H1 (cell line): ENCODE measurements around the gene NR4A2. TPM values are rescaled to one million over a fixed set of nuclear protein-coding genes. Genes with fewer than 3 reads are reported as not detected.

ENCODE experiments used
- CTCF ChIA-PET: fragments of 300-600 bp; sonication (Branson Sonifier 250); formaldehyde crosslinking; loops from one replicate; lab custom pipeline; 2021; ENCODE audit not compliant: partially characterized antibody; lab: Charles Lee
- POLR2A ChIA-PET: fragments of 300-600 bp; sonication (Branson Sonifier 250); formaldehyde crosslinking; loops from one replicate; lab custom pipeline; 2021; ENCODE audit warnings: inconsistent platforms; ENCODE audit not compliant: partially characterized antibody; lab: Charles Lee
- DNase-seq, 2 experiments: peaks; one replicate each; pipeline versions ENCODE4 v3.0.0 to v3.0.0-alpha.2; 2010 to 2022; ENCODE audit warnings: low spot score in 2 of 2, low read depth in 1 of 2, mixed read lengths in 1 of 2
- FAIRE-seq: peaks from 2 replicates; lab custom pipeline; 2011; peaks lifted over from hg19 to GRCh38; lab: Jason Lieb, UNC
- H2AFZ ChIP-seq: 2 replicates; pipeline ENCODE4 v1.8.1; 2012; ENCODE audit warnings: low read length, inconsistent platforms
- H2AK5ac ChIP-seq: 2 replicates; pipeline ENCODE4 v1.6.1; 2013; ENCODE audit warnings: low read depth, low read length
- H2BK120ac ChIP-seq: replicated peaks from 2 replicates; pipeline ENCODE3; 2013; ENCODE audit warnings: low read depth, low read length, inconsistent platforms
- H2BK12ac ChIP-seq: 2 replicates; pipeline ENCODE4 v1.6.1; 2013; ENCODE audit warnings: low read depth, low read length
- H2BK15ac ChIP-seq: 2 replicates; pipeline ENCODE4 v1.6.1; 2013; ENCODE audit warnings: low read length
- H2BK20ac ChIP-seq: 2 replicates; pipeline ENCODE4 v1.6.1; 2013; ENCODE audit warnings: low read length
- H2BK5ac ChIP-seq: 2 replicates; pipeline ENCODE4 v1.6.1; 2013; ENCODE audit warnings: low read depth, low read length
- H3K14ac ChIP-seq: 2 replicates; pipeline ENCODE4 v1.6.1; 2013; ENCODE audit warnings: inconsistent platforms; ENCODE audit not compliant: insufficient read length
- H3K18ac ChIP-seq: 2 replicates; pipeline ENCODE4 v1.6.1; 2013; ENCODE audit warnings: low read length; ENCODE audit errors: extremely low read depth
- H3K23ac ChIP-seq: 2 replicates; pipeline ENCODE4 v1.6.1; 2013; ENCODE audit warnings: inconsistent platforms; ENCODE audit not compliant: insufficient read length
- H3K23me2 ChIP-seq: 2 replicates; pipeline ENCODE4 v1.6.1; 2013; ENCODE audit warnings: low read depth, low read length
- H3K27ac ChIP-seq: 2 replicates; pipeline ENCODE4 v1.6.1; 2011; ENCODE audit warnings: low read depth, low read length, inconsistent platforms
- H3K27me3 ChIP-seq, 4 experiments: replicated peaks in 1 of 4; 1 replicate in 1 of 4; 2 replicates in 3 of 4; pipeline versions ENCODE4 v1.6.1 to v1.8.1; 2011 to 2013; ENCODE audit warnings: low read length in 3 of 4, mild to moderate bottlenecking in 3 of 4, inconsistent platforms in 2 of 4, mixed read lengths in 2 of 4, moderate library complexity in 1 of 4; ENCODE audit not compliant: control insufficient read depth in 3 of 4, insufficient read depth in 3 of 4; ENCODE audit errors: extremely low read depth in 1 of 4
- H3K36me3 ChIP-seq, 4 experiments: 2 replicates each; pipeline versions ENCODE4 v1.6.1 to v1.8.1; 2011 to 2013; ENCODE audit warnings: mild to moderate bottlenecking in 4 of 4, low read length in 3 of 4, moderate library complexity in 2 of 4, control low read depth in 1 of 4, inconsistent platforms in 1 of 4; ENCODE audit not compliant: insufficient read depth in 4 of 4, control insufficient read depth in 2 of 4
- H3K4ac ChIP-seq: replicated peaks from 2 replicates; pipeline ENCODE3; 2013; ENCODE audit warnings: low read length, low read depth, mixed read lengths, inconsistent platforms; ENCODE audit not compliant: insufficient read length
- H3K4me1 ChIP-seq, 4 experiments: replicated peaks in 1 of 4; 1 replicate in 1 of 4; 2 replicates in 3 of 4; pipeline versions ENCODE4 v1.6.1 to v1.8.1; 2011 to 2013; ENCODE audit warnings: low read length in 3 of 4, inconsistent platforms in 2 of 4, mixed read lengths in 1 of 4; ENCODE audit not compliant: insufficient read depth in 4 of 4, control insufficient read depth in 3 of 4
- H3K4me2 ChIP-seq, 2 experiments: 2 replicates each; pipeline versions ENCODE4 v1.6.1 to v1.8.1; 2011 to 2013; ENCODE audit warnings: low read depth in 2 of 2, low read length in 2 of 2, control low read depth in 1 of 2, inconsistent platforms in 1 of 2, mild to moderate bottlenecking in 1 of 2; ENCODE audit not compliant: insufficient read depth in 1 of 2
- H3K4me3 ChIP-seq, 4 experiments: fragments of 200-600, 300-600 bp in 1 of 4; sonication (generic), shearing (Covaris generic), sonication (Bioruptor Twin) in 1 of 4; 2 replicates each; pipeline versions ENCODE4 v1.5.1 to v1.8.1; 2011 to 2016; ENCODE audit warnings: low read length in 4 of 4, low read depth in 3 of 4, control low read depth in 2 of 4, inconsistent platforms in 2 of 4, mild to moderate bottlenecking in 2 of 4, mixed read lengths in 1 of 4, moderate library complexity in 1 of 4; ENCODE audit not compliant: insufficient read depth in 2 of 4; ENCODE audit errors: extremely low read depth in 1 of 4
- H3K56ac ChIP-seq: replicated peaks from 2 replicates; pipeline ENCODE3; 2013; ENCODE audit warnings: low read depth, mild to moderate bottlenecking, mixed read lengths, low read length, inconsistent platforms; ENCODE audit not compliant: insufficient read length
- H3K79me1 ChIP-seq: 2 replicates; pipeline ENCODE4 v1.6.1; 2013; ENCODE audit warnings: low read depth, low read length, control low read depth
- H3K79me2 ChIP-seq, 2 experiments: 2 replicates each; pipeline versions ENCODE4 v1.6.1 to v1.8.1; 2012 to 2013; ENCODE audit warnings: low read length in 2 of 2, mild to moderate bottlenecking in 2 of 2, inconsistent platforms in 1 of 2; ENCODE audit not compliant: insufficient read depth in 2 of 2, control insufficient read depth in 1 of 2
- H3K9ac ChIP-seq, 4 experiments: replicated peaks in 1 of 4; 1 replicate in 1 of 4; 2 replicates in 3 of 4; pipeline versions ENCODE4 v1.6.1 to v1.8.1; 2011 to 2013; ENCODE audit warnings: low read depth in 3 of 4, low read length in 3 of 4, control low read depth in 2 of 4, mild to moderate bottlenecking in 2 of 4, moderate library complexity in 2 of 4, inconsistent platforms in 1 of 4; ENCODE audit errors: extremely low read depth in 1 of 4
- H3K9me3 ChIP-seq, 2 experiments: 2 replicates each; pipeline versions ENCODE4 v1.6.1 to v1.8.1; 2012 to 2013; ENCODE audit warnings: mild to moderate bottlenecking in 2 of 2, moderate library complexity in 2 of 2, control low read depth in 1 of 2, inconsistent platforms in 1 of 2, low read depth in 1 of 2, low read length in 1 of 2, mixed read lengths in 1 of 2; ENCODE audit not compliant: insufficient read depth in 2 of 2
- H4K20me1 ChIP-seq, 2 experiments: replicated peaks in 1 of 2; 2 replicates each; pipeline versions ENCODE3 to v1.8.1; 2011 to 2013; ENCODE audit warnings: inconsistent platforms in 2 of 2, low read length in 2 of 2, mild to moderate bottlenecking in 1 of 2; ENCODE audit not compliant: insufficient read depth in 2 of 2, control insufficient read depth in 1 of 2
- H4K5ac ChIP-seq: 2 replicates; pipeline ENCODE4 v1.6.1; 2013; ENCODE audit warnings: low read length, low read depth, mixed read lengths, inconsistent platforms; ENCODE audit not compliant: insufficient read length
- H4K8ac ChIP-seq: 2 replicates; pipeline ENCODE4 v1.8.0; 2013; ENCODE audit warnings: mild to moderate bottlenecking, moderate library complexity, low read length, inconsistent platforms; ENCODE audit not compliant: insufficient read depth; ENCODE audit errors: extremely low read depth
- H4K91ac ChIP-seq: replicated peaks from 2 replicates; pipeline ENCODE3; 2013; ENCODE audit warnings: low read length, mixed read lengths, inconsistent platforms; ENCODE audit not compliant: insufficient read length
- BCL11A ChIP-seq, 2 experiments: IDR thresholded peaks; one replicate each; pipeline ENCODE4 v1.6.1; 2011; ENCODE audit warnings: low read depth in 2 of 2, low read length in 2 of 2, mild to moderate bottlenecking in 2 of 2
- CBX8 ChIP-seq: fragments of 300-800, 300-1000 bp; sonication (generic); IDR thresholded peaks from 2 replicates; pipeline ENCODE4 v1.7.1; 2016; ENCODE audit warnings: low read depth, low read length, borderline replicate concordance
- CHD2 ChIP-seq: IDR thresholded peaks from 2 replicates; pipeline ENCODE4 v1.6.1; 2012; ENCODE audit warnings: low read length, improper control_type of control experiment
- GTF2F1 ChIP-seq: IDR thresholded peaks from 2 replicates; pipeline ENCODE4 v1.6.1; 2012; ENCODE audit warnings: low read depth, low read length, improper control_type of control experiment, borderline replicate concordance
- JUND ChIP-seq: IDR thresholded peaks from 2 replicates; pipeline ENCODE4 v1.6.1; 2011; ENCODE audit warnings: mild to moderate bottlenecking, improper control_type of control experiment, low read length
- NANOG ChIP-seq: IDR thresholded peaks from 2 replicates; pipeline ENCODE4 v1.6.1; 2011; ENCODE audit warnings: low read length, low read depth, mild to moderate bottlenecking, inconsistent platforms; ENCODE audit not compliant: insufficient read depth, poor library complexity, severe bottlenecking
- POLR2A ChIP-seq, 2 experiments: IDR thresholded peaks; 1 replicate in 1 of 2; 2 replicates in 1 of 2; pipeline ENCODE4 v1.6.1; 2011; ENCODE audit warnings: low read depth in 2 of 2, low read length in 2 of 2, mild to moderate bottlenecking in 2 of 2; ENCODE audit errors: control extremely low read depth in 1 of 2
- POU5F1 ChIP-seq: IDR thresholded peaks from 2 replicates; pipeline ENCODE4 v1.6.1; 2011; ENCODE audit warnings: low read depth, mild to moderate bottlenecking, low read length, moderate library complexity
- RAD21 ChIP-seq, 2 experiments: IDR thresholded peaks in 1 of 2; conservative IDR thresholded peaks in 1 of 2; 2 replicates each; pipeline ENCODE4 v1.6.1; 2011; ENCODE audit warnings: low read depth in 2 of 2, low read length in 2 of 2, improper control_type of control experiment in 1 of 2, inconsistent platforms in 1 of 2, mild to moderate bottlenecking in 1 of 2, moderate library complexity in 1 of 2
- RBBP5 ChIP-seq: IDR thresholded peaks from 2 replicates; pipeline ENCODE4 v1.7.1; 2012; ENCODE audit warnings: low read depth, mild to moderate bottlenecking, inconsistent platforms, low read length, moderate library complexity, borderline replicate concordance
- RFX5 ChIP-seq: IDR thresholded peaks from 2 replicates; pipeline ENCODE4 v1.6.1; 2011; ENCODE audit warnings: low read depth, low read length, improper control_type of control experiment, borderline replicate concordance
- SAP30 ChIP-seq: fragments of 300-600 bp; sonication (generic); IDR thresholded peaks from 2 replicates; pipeline ENCODE4 v1.7.1; 2012; ENCODE audit warnings: low read length, moderate library complexity, mild to moderate bottlenecking, inconsistent platforms; ENCODE audit not compliant: insufficient read depth, insufficient replicate concordance
- TAF1 ChIP-seq: IDR thresholded peaks from 2 replicates; pipeline ENCODE4 v1.6.1; 2011; ENCODE audit warnings: mild to moderate bottlenecking, low read depth, low read length
- TAF7 ChIP-seq: optimal IDR thresholded peaks from 2 replicates; pipeline ENCODE3; 2011; ENCODE audit warnings: low read depth, mild to moderate bottlenecking, inconsistent platforms, low read length, moderate library complexity, borderline replicate concordance
- WGBS, 2 experiments: shearing (Covaris generic) in 1 of 2; methylation state at CpG; one replicate each; pipeline versions ENCODE4 v1.1.6 to v1.1.7; 2013 to 2015; ENCODE audit warnings: low lambda C conversion rate in 2 of 2, mixed read lengths in 2 of 2, inconsistent platforms in 1 of 2, low coverage in 1 of 2, missing lambda C conversion rate in 1 of 2; ENCODE audit not compliant: insufficient replicate concordance in 2 of 2, insufficient coverage in 1 of 2, insufficient read length in 1 of 2; ENCODE audit errors: extremely low coverage in 1 of 2, missing lambda C conversion rate in 1 of 2; 5-methylcytosine and 5-hydroxymethylcytosine counted together
- polyA plus RNA-seq, 7 experiments: library from polyadenylated mRNA; depleted of rRNA in 3 of 7; stranded (reverse) in 5 of 7; unstranded in 2 of 7; fragments of >200 nt in 5 of 7; fragments of 200-250 nt in 2 of 7; gene quantifications; 1 replicate in 5 of 7; 2 replicates in 1 of 7; 4 replicates in 1 of 7; pipeline versions ENCODE4 v1.2.1 to v1.2.3, GENCODE V29; 2011 to 2013; ENCODE audit warnings: missing spikeins in 2 of 7, mixed read lengths in 2 of 7
- total RNA-seq: library from RNA; stranded (reverse); fragmentation: NEBNext Ultra II Directional; extraction: Animal tissue kit (Norgen Biotek cat#: 25700); gene quantifications from 2 replicates; pipeline ENCODE4 v1.2.1, GENCODE V29; 2021

The NR4A2 gene
- total and polyA plus RNA-seq, 2 of the 8 experiments (the other 6 are each of a cell fraction or from before 2014, with no cell fraction given): 0.15 to 1.7 TPM

DNA sequence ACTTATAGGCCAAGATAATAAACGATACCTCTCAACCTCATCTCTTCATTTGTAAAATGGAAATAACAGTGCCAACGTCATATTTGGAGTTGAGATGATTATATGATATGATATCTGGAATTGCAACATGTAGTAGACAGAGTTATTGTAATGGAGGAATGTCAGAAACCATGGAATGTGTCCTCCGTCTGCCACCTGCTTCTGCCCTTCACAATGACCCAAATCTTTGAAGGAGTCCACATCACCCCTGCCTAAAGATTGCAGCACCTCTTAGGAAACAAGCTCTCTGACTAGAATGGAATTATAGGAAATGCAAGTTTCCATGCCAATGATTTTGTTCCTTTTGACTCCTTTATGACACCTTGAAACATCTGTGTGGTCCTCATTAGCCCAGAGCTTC is 14.9 kb downstream of the NR4A2 start:
- Histone ChIP-seq H3K4ac (no peak overlapping the region), H2BK12ac (no peak overlapping the region), H4K8ac (no peak overlapping the region), H3K79me2 (no peaks in the 10 kb centered on the region), H2BK15ac (no peak overlapping the region), H3K23me2 (peaks cover 10% of the 10 kb centered on the region; the same call in 1 of the 2 replicates), H3K9ac (no peak overlapping the region), H3K18ac (no peak overlapping the region), H4K20me1 (peaks cover 3 to 4% of the 10 kb centered on the region in 2 experiments), H3K79me1 (no peaks in the 10 kb centered on the region), H3K4me1 (peaks cover 2 to 9% (median 7%) of the 10 kb centered on the region in 4 experiments; a peak in 6 of 7 replicates), H2AFZ (no peak overlapping the region), H3K27me3 (peaks cover 31 to 48% (median 41%) of the 10 kb centered on the region in 4 experiments), H3K23ac (no peak overlapping the region), H3K27ac (no peak overlapping the region), H2AK5ac (no peak overlapping the region), H2BK5ac (no peak overlapping the region), H3K14ac (no peak overlapping the region), H4K5ac (no peak overlapping the region), H3K4me2 (no peak overlapping the region), H4K91ac (no peak overlapping the region), H3K56ac (no peak overlapping the region), H2BK120ac (no peak overlapping the region), H3K9me3 (no peaks in the 10 kb centered on the region), H2BK20ac (no peak overlapping the region), H3K36me3 (no peaks in the 10 kb centered on the region), H3K4me3 (no peak overlapping the region)
- DNase-seq: no peak
- WGBS, 2 experiments: 80% methylated on average over 3 of the region's 3 CpGs; no CpG with 5 or more reads in 1 of the 2 experiments
- no peak for FAIRE-seq
- ChIA-PET CTCF (interaction anchor here (1.0 kb wide), 1 partner anchor 312 kb away, joined by 3 read pairs; no protein-coding TSS in a partner anchor), POLR2A (no interaction called here)
- TF ChIP-seq RBBP5 (no peak), BCL11A (IDR thresholded peaks at IDR 0.05; ENCODE audit: low read depth in 2 of 2, low read length in 2 of 2) (no peak), JUND (no peak), CHD2 (no peak), NANOG (no peak), RFX5 (no peak), POU5F1 (no peak), RAD21 (IDR thresholded peaks at IDR 0.05 in 1 of 2, conservative IDR thresholded peaks at IDR 0.05 in 1 of 2; ENCODE audit: low read depth in 2 of 2, low read length in 2 of 2) (no peak), POLR2A (IDR thresholded peaks at IDR 0.05; ENCODE audit: control extremely low read depth in 1 of 2, low read depth in 2 of 2, low read length in 2 of 2) (no peak), TAF7 (no peak), TAF1 (no peak), CBX8 (no peak), GTF2F1 (no peak), SAP30 (no peak)
